ENCODE results near the gene STK32C. TPM values are rescaled to one million over a fixed set of nuclear protein-coding genes. Genes with fewer than 3 reads are reported as not detected.
"Not testable (repeated sequence)": the region's sequence is repeated elsewhere in the genome, so short reads cannot be mapped to it uniquely, and the experiment has no call there.

STK32C gene
- total RNA-seq, 3 donors from 2014 or later, result 5.6 to 12.8 (median 11.7) TPM

- Histone ChIP-seq H3K4me1 (no peaks in the 10 kb centered on the region), H3K27ac (no peak overlapping the region), H3K27me3 (no peaks in the 10 kb centered on the region), H3K4me3 (no peak overlapping the region), H3K9me3 (no peaks in the 10 kb centered on the region), H3K36me3 (no peaks in the 10 kb centered on the region)
- DNase-seq (ENCODE audit: low spot score in 2 of 2), result no peak
- no peak for TF ChIP-seq CTCF (IDR thresholded peaks at IDR 0.05)
- TF ChIP-seq POLR2A (IDR thresholded peaks at IDR 0.05), result no peak
- no peak for TF ChIP-seq POLR2AphosphoS5 (IDR thresholded peaks at IDR 0.05)
- intact Hi-C loops (cut with DNase I; ENCODE audit: low total_unique reads), result loop anchor here (10.0 kb wide), 1 partner anchor 231 kb away; no protein-coding TSS in a partner anchor
Observed at GRCh38 chr10:132223611-132224342, 84.0 kb downstream of the STK32C start.

- Histone ChIP-seq H3K4me3 (no peak overlapping the region), H3K27ac (no peak overlapping the region), H3K9me3 (no peaks in the 10 kb centered on the region), H3K4me1 (no peaks in the 10 kb centered on the region), H3K36me3 (no peaks in the 10 kb centered on the region), H3K27me3 (no peaks in the 10 kb centered on the region)
- intact Hi-C loops (cut with DNase I; ENCODE audit: low total_unique reads), result loop anchor here (10.0 kb wide), 1 partner anchor 232 kb away; no protein-coding TSS in a partner anchor
- TF ChIP-seq POLR2A (IDR thresholded peaks at IDR 0.05) (no peak), POLR2AphosphoS5 (IDR thresholded peaks at IDR 0.05) (no peak), CTCF (IDR thresholded peaks at IDR 0.05) (peak in 2 of 3 donors; percentile 79 to 88)
- peak; percentile 67 to 77 for DNase-seq (ENCODE audit: low spot score in 2 of 2)
Observed at GRCh38 chr10:132223156-132223590, 84.6 kb downstream of the STK32C start.

GRCh38 chr10:132222726-132223125 is 85.0 kb downstream of the STK32C start:
- TF ChIP-seq POLR2AphosphoS5 (IDR thresholded peaks at IDR 0.05) (no peak), CTCF (IDR thresholded peaks at IDR 0.05) (no peak), POLR2A (IDR thresholded peaks at IDR 0.05) (no peak)
- H3K27ac ChIP-seq, result no peak overlapping the region
- intact Hi-C loops (cut with DNase I; ENCODE audit: low total_unique reads), result loop anchor here (10.0 kb wide), 1 partner anchor 232 kb away; no protein-coding TSS in a partner anchor
- H3K36me3 ChIP-seq, result no peaks in the 10 kb centered on the region
- H3K9me3 ChIP-seq, result no peaks in the 10 kb centered on the region
- no peaks in the 10 kb centered on the region for H3K27me3 ChIP-seq
- H3K4me3 ChIP-seq, result no peak overlapping the region
- no peak for DNase-seq (ENCODE audit: low spot score in 2 of 2)
- H3K4me1 ChIP-seq, result no peaks in the 10 kb centered on the region

GRCh38 chr10:132220996-132221395 is 86.8 kb downstream of the STK32C start:
- intact Hi-C loops (cut with DNase I; ENCODE audit: low total_unique reads), result loop anchor here (10.0 kb wide), 1 partner anchor 234 kb away; no protein-coding TSS in a partner anchor
- H3K27ac ChIP-seq; H3K27me3 ChIP-seq; H3K4me3 ChIP-seq; H3K36me3 ChIP-seq; DNase-seq (ENCODE audit: low spot score in 2 of 2); H3K4me1 ChIP-seq: not testable (repeated sequence)
- peaks cover 12 to 13% of the 10 kb centered on the region in 2 donors for H3K9me3 ChIP-seq

GRCh38 chr10:132220061-132220460 is 87.7 kb downstream of the STK32C start:
- H3K27me3 ChIP-seq, result no peaks in the 10 kb centered on the region
- H3K4me3 ChIP-seq, result no peak overlapping the region
- H3K9me3 ChIP-seq, result peaks cover 12 to 13% of the 10 kb centered on the region in 2 donors
- H3K36me3 ChIP-seq, result no peaks in the 10 kb centered on the region
- no peak for DNase-seq (ENCODE audit: low spot score in 2 of 2)
- intact Hi-C loops (cut with DNase I; ENCODE audit: low total_unique reads), result loop anchor here (10.0 kb wide), 1 partner anchor 235 kb away; no protein-coding TSS in a partner anchor
- TF ChIP-seq POLR2A (IDR thresholded peaks at IDR 0.05) (no peak), CTCF (IDR thresholded peaks at IDR 0.05) (no peak), POLR2AphosphoS5 (IDR thresholded peaks at IDR 0.05) (no peak)
- H3K27ac ChIP-seq, result no peak overlapping the region
- no peaks in the 10 kb centered on the region for H3K4me1 ChIP-seq

Measured in breast epithelium (tissue), 4 donors.